Measurements from ENCODE around the gene ADAMTS2.

ADAMTS2 gene

DNA sequence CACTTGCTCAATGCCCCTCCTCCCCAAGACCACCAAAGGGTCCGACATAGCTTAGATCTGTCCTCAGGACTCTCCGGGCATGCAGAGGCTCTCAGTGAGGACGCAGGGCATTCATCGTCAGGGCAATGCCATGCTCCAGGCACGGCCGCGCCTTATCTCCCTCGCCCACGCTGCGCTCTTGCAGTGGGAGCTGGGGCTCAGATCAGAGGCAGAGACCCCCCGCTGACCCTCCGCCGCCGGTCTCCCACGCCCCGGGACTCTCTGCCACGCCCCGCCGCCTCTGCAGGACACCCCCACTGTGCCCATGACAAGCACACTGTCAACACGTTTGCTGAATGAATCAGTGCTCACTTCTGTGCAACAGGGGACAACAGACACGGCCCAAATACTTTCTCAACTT, 140.7 kb downstream of the ADAMTS2 start:
- no peaks in the 10 kb centered on the region for H3K79me2 ChIP-seq (ENCODE audit: insufficient read depth, low read length)

DNA sequence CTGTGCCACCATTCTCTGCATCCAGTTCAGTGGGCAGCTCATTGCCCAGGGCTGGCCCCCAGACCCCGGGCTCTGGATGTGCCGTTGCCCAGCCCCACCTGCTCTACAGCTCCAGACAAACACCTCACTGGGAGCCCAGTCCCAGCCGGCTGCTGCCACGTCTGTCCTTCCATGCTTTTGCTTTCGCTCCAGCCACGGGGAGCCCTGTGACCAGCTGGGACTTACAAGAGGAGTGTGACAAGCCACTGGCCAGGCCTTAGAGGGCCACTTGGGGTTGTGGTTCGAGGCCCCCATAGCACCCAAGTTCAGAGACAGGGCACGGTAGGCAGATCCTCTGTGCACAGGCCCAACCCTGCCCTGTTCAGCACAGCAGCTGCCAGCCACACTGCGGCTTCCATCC, 142.0 kb downstream of the ADAMTS2 start:
- no peaks in the 10 kb centered on the region for H3K79me2 ChIP-seq (ENCODE audit: insufficient read depth, low read length)
- H3K9me3 ChIP-seq (ENCODE audit: low read length): no peaks in the 10 kb centered on the region

More for the DNA sequence above, 140.7 kb downstream of the ADAMTS2 start:
- Histone ChIP-seq H3K36me3 (ENCODE audit: insufficient read depth, low read length) (no peaks in the 10 kb centered on the region), H3K27ac (ENCODE audit: low read depth, low read length, poor library complexity, severe bottlenecking) (no peak overlapping the region), H3F3A (ENCODE audit: insufficient read depth, low read length) (no peaks in the 10 kb centered on the region), H3K9me2 (ENCODE audit: low read depth, low read length) (no peaks in the 10 kb centered on the region), H3K4me1 (ENCODE audit: insufficient read depth, low read length, severe bottlenecking) (no peaks in the 10 kb centered on the region), H3K9ac (ENCODE audit: low read length) (no peak overlapping the region), H3K4me3 (ENCODE audit: low read depth, low read length, poor library complexity, severe bottlenecking) (no peak overlapping the region), H3K9me3 (ENCODE audit: low read length) (no peaks in the 10 kb centered on the region), H3K4me2 (ENCODE audit: low read length) (no peak overlapping the region), H4K20me1 (ENCODE audit: insufficient read depth, low read length) (no peaks in the 10 kb centered on the region), H3K27me3 (ENCODE audit: insufficient read depth, low read length) (no peaks in the 10 kb centered on the region), H2AFZ (ENCODE audit: low read length) (no peak overlapping the region)
- no peak for TF ChIP-seq EZH2 (IDR thresholded peaks at IDR 0.05; ENCODE audit: borderline replicate concordance, low read length)
- TF ChIP-seq, protein P1, sequence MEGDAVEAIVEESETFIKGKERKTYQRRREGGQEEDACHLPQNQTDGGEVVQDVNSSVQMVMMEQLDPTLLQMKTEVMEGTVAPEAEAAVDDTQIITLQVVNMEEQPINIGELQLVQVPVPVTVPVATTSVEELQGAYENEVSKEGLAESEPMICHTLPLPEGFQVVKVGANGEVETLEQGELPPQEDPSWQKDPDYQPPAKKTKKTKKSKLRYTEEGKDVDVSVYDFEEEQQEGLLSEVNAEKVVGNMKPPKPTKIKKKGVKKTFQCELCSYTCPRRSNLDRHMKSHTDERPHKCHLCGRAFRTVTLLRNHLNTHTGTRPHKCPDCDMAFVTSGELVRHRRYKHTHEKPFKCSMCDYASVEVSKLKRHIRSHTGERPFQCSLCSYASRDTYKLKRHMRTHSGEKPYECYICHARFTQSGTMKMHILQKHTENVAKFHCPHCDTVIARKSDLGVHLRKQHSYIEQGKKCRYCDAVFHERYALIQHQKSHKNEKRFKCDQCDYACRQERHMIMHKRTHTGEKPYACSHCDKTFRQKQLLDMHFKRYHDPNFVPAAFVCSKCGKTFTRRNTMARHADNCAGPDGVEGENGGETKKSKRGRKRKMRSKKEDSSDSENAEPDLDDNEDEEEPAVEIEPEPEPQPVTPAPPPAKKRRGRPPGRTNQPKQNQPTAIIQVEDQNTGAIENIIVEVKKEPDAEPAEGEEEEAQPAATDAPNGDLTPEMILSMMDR (IDR thresholded peaks at IDR 0.05; ENCODE audit: low read length): no peak

DNA sequence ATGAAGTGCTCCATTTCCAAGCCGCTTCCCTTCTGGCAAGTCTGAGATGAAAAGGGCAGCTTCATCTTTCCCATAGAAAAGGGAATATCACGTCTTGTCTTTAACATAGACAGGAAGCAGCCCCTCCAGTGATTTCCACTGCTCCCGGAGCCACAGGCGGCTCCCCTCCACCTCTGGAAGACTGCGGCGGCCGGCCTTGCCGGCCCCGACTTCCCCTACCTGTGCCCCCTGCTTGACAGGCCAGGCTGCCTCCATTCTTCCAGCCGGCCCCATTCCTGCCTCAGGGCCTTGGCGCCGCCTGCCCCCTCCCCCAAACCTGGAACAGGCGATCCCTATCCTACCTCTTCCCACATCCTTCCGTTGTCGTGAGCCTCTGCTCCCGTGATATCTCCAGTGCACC, 143.3 kb downstream of the ADAMTS2 start:
- Histone ChIP-seq H3K4me1 (ENCODE audit: insufficient read depth, low read length, severe bottlenecking) (no peaks in the 10 kb centered on the region), H3F3A (ENCODE audit: insufficient read depth, low read length) (no peaks in the 10 kb centered on the region), H3K9ac (ENCODE audit: low read length) (no peak overlapping the region), H3K9me2 (ENCODE audit: low read depth, low read length) (no peaks in the 10 kb centered on the region), H2AFZ (ENCODE audit: low read length) (no peak overlapping the region), H3K9me3 (ENCODE audit: low read length) (no peaks in the 10 kb centered on the region), H3K27ac (ENCODE audit: low read depth, low read length, poor library complexity, severe bottlenecking) (no peak overlapping the region), H3K36me3 (ENCODE audit: insufficient read depth, low read length) (no peaks in the 10 kb centered on the region), H4K20me1 (ENCODE audit: insufficient read depth, low read length) (no peaks in the 10 kb centered on the region), H3K4me3 (ENCODE audit: low read depth, low read length, poor library complexity, severe bottlenecking) (no peak overlapping the region), H3K79me2 (ENCODE audit: insufficient read depth, low read length) (no peaks in the 10 kb centered on the region), H3K4me2 (ENCODE audit: low read length) (no peak overlapping the region), H3K27me3 (ENCODE audit: insufficient read depth, low read length) (no peaks in the 10 kb centered on the region)
- no peak for TF ChIP-seq EZH2 (IDR thresholded peaks at IDR 0.05; ENCODE audit: borderline replicate concordance, low read length)
- TF ChIP-seq, protein P1 (IDR thresholded peaks at IDR 0.05; ENCODE audit: low read length): no peak

More for the DNA sequence above, 142.0 kb downstream of the ADAMTS2 start:
- TF ChIP-seq EZH2 (IDR thresholded peaks at IDR 0.05; ENCODE audit: borderline replicate concordance, low read length): no peak
- TF ChIP-seq, protein P1 (IDR thresholded peaks at IDR 0.05; ENCODE audit: low read length): no peak
- no peak overlapping the region for H3K4me2 ChIP-seq (ENCODE audit: low read length)
- no peaks in the 10 kb centered on the region for H3K4me1 ChIP-seq (ENCODE audit: insufficient read depth, low read length, severe bottlenecking)
- H3K9me2 ChIP-seq (ENCODE audit: low read depth, low read length): no peaks in the 10 kb centered on the region
- no peak overlapping the region for H3K9ac ChIP-seq (ENCODE audit: low read length)
- no peaks in the 10 kb centered on the region for H3K36me3 ChIP-seq (ENCODE audit: insufficient read depth, low read length)
- no peaks in the 10 kb centered on the region for H4K20me1 ChIP-seq (ENCODE audit: insufficient read depth, low read length)
- H3K4me3 ChIP-seq (ENCODE audit: low read depth, low read length, poor library complexity, severe bottlenecking): no peak overlapping the region
- no peak overlapping the region for H2AFZ ChIP-seq (ENCODE audit: low read length)
- H3K27me3 ChIP-seq (ENCODE audit: insufficient read depth, low read length): no peaks in the 10 kb centered on the region
- H3F3A ChIP-seq (ENCODE audit: insufficient read depth, low read length): no peaks in the 10 kb centered on the region
- no peak overlapping the region for H3K27ac ChIP-seq (ENCODE audit: low read depth, low read length, poor library complexity, severe bottlenecking)

Measured in OCI-LY1 (cell line).